ENCODE results near the gene SORCS2.

The SORCS2 gene

GRCh38 chr4:7145291-7145934, 46.9 kb upstream of the SORCS2 start:
- TF ChIP-seq ZIC2 (tag by site-specific recombination; IDR thresholded peaks at IDR 0.05) (peak; percentile 70), ZNF132 (tag by site-specific recombination; IDR thresholded peaks at IDR 0.05; ENCODE audit: borderline replicate concordance) (no peak)
- ChIA-PET POLR2A (no interaction called here), CTCF (interaction anchor here (0.6 kb wide), 1 partner anchor 51 kb away, joined by 4 read pairs; no protein-coding TSS in a partner anchor)
- no peaks in the 10 kb centered on the region for H3K9me3 ChIP-seq (ENCODE audit: control insufficient read depth, insufficient read depth, low read depth, low read length)
- no peak overlapping the region for H3K4me3 ChIP-seq (ENCODE audit: low read depth, low read length)
- H3K27ac ChIP-seq (ENCODE audit: extremely low read depth, low read depth, low read length), result no peak overlapping the region
- H3K36me3 ChIP-seq (ENCODE audit: control insufficient read depth in 2 of 2, insufficient read depth in 1 of 2, low read length in 2 of 2), result no peaks in the 10 kb centered on the region
- no peaks in the 10 kb centered on the region for H3K4me1 ChIP-seq (ENCODE audit: control insufficient read depth, insufficient read depth, low read length)

DNA sequence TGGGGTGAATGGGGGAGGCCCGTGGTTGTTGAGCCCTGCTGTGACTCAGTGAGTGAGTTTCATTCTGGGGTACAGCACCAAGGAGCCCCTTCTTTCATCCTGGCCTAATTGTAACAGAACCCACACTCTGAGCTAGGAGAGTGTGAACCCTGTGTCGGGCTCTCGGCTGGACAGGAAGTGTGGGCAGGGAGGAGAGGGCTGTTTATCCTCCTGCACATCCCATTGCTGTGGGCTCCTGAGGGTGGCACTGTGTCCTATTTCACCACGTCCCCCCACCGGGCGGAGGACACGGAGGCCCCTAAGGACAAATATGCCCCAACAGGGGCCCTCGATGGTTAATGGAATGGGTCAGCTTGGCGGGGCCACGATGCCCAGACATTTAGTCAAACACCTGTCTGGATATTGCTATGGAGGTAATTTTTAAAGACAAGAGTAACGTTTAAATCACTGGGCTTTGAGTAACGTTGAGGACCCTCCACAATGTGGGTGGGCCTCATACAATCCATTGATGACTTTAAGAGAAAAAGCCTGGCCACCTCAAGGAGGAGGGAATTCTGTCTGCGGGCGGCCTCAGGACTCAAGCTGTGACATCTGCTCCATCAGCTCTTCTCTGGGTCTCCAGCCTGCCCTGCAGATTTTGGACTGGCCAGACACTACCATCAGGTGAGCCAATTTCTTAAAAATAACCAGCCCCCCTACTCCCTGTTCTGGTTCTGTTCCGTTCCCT, 46.1 kb upstream of the SORCS2 start:
- Histone ChIP-seq H3K4me3 (ENCODE audit: low read depth, low read length) (no peak overlapping the region), H3K36me3 (ENCODE audit: control insufficient read depth in 2 of 2, insufficient read depth in 1 of 2, low read length in 2 of 2) (no peaks in the 10 kb centered on the region), H3K9me3 (ENCODE audit: control insufficient read depth, insufficient read depth, low read depth, low read length) (no peaks in the 10 kb centered on the region), H3K4me1 (ENCODE audit: control insufficient read depth, insufficient read depth, low read length) (no peaks in the 10 kb centered on the region), H3K27ac (ENCODE audit: extremely low read depth, low read depth, low read length) (no peak overlapping the region)
- CTCF ChIA-PET, result no interaction called here
- TF ChIP-seq HOXC10 (CRISPR knock-in tag; IDR thresholded peaks at IDR 0.05) (no peak), ZNF248 (tag by site-specific recombination; IDR thresholded peaks at IDR 0.05) (no peak), ZNF366 (tag by site-specific recombination; conservative IDR thresholded peaks at IDR 0.05) (no peak), ZNF555 (tag by site-specific recombination; conservative IDR thresholded peaks at IDR 0.05) (no peak), ZSCAN23 (tag by site-specific recombination; IDR thresholded peaks at IDR 0.05) (no peak), ZNF785 (tag by site-specific recombination; IDR thresholded peaks at IDR 0.05) (no peak), ZNF707 (tag by site-specific recombination; IDR thresholded peaks at IDR 0.05) (no peak), ZNF433 (tag by site-specific recombination; IDR thresholded peaks at IDR 0.05; ENCODE audit: low read depth) (no peak), RBAK (tag by site-specific recombination; IDR thresholded peaks at IDR 0.05) (no peak)
- POLR2A ChIA-PET, result no interaction called here

DNA sequence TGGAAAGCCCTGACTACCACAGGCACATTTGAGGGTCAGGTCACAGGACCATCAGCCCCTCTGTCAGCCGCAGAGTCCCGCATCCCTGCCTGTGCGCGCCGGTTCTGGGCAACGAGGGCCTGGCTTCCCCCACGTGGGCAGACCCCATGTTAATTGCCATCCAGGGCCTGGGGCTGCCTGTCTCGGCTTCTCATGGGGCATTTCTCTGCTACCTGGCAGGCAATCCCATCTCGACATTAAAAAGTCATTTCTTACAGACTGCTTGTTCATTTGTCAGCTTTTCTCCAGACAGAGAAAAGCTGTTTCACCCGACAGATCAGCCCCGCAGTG, 45.6 kb upstream of the SORCS2 start:
- POLR2A ChIA-PET, result no interaction called here
- no peaks in the 10 kb centered on the region for H3K4me1 ChIP-seq (ENCODE audit: control insufficient read depth, insufficient read depth, low read length)
- no peak overlapping the region for H3K4me3 ChIP-seq (ENCODE audit: low read depth, low read length)
- H3K36me3 ChIP-seq (ENCODE audit: control insufficient read depth in 2 of 2, insufficient read depth in 1 of 2, low read length in 2 of 2), result no peaks in the 10 kb centered on the region
- TF ChIP-seq ZNF555 (tag by site-specific recombination; conservative IDR thresholded peaks at IDR 0.05) (no peak), ZNF121 (tag by site-specific recombination; IDR thresholded peaks at IDR 0.05) (no peak), ZNF169 (tag by site-specific recombination; IDR thresholded peaks at IDR 0.05) (no peak), GLIS2 (tag by site-specific recombination; IDR thresholded peaks at IDR 0.05) (no peak), ZNF791 (tag by site-specific recombination; IDR thresholded peaks at IDR 0.05) (no peak), ZNF114 (tag by site-specific recombination; IDR thresholded peaks at IDR 0.05) (no peak), GLI4 (tag by site-specific recombination; IDR thresholded peaks at IDR 0.05) (no peak), ZNF221 (tag by site-specific recombination; IDR thresholded peaks at IDR 0.05; ENCODE audit: borderline replicate concordance) (no peak)
- TF ChIP-seq, protein P1, sequence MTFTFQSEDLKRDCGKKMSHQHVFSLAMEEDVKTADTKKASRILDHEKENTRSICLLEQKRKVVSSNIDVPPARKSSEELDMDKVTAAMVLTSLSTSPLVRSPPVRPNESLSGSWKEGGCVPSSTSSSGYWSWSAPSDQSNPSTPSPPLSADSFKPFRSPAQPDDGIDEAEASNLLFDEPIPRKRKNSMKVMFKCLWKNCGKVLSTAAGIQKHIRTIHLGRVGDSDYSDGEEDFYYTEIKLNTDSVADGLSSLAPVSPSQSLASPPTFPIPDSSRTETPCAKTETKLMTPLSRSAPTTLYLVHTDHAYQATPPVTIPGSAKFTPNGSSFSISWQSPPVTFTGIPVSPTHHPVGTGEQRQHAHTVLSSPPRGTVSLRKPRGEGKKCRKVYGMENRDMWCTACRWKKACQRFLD (tag by site-specific recombination; IDR thresholded peaks at IDR 0.05), result no peak
- TF ChIP-seq, protein P2, sequence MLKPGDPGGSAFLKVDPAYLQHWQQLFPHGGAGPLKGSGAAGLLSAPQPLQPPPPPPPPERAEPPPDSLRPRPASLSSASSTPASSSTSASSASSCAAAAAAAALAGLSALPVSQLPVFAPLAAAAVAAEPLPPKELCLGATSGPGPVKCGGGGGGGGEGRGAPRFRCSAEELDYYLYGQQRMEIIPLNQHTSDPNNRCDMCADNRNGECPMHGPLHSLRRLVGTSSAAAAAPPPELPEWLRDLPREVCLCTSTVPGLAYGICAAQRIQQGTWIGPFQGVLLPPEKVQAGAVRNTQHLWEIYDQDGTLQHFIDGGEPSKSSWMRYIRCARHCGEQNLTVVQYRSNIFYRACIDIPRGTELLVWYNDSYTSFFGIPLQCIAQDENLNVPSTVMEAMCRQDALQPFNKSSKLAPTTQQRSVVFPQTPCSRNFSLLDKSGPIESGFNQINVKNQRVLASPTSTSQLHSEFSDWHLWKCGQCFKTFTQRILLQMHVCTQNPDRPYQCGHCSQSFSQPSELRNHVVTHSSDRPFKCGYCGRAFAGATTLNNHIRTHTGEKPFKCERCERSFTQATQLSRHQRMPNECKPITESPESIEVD (tag by site-specific recombination; IDR thresholded peaks at IDR 0.05), result no peak
- H3K9me3 ChIP-seq (ENCODE audit: control insufficient read depth, insufficient read depth, low read depth, low read length), result no peaks in the 10 kb centered on the region
- CTCF ChIA-PET, result no interaction called here
- H3K27ac ChIP-seq (ENCODE audit: extremely low read depth, low read depth, low read length), result no peak overlapping the region

All from HEK293 (cell line).